GM23248 (cell line): ENCODE measurements around the gene KCNA5. TPM values are rescaled to one million over a fixed set of nuclear protein-coding genes. Genes with fewer than 3 reads are reported as not detected.

Experiments
- DNase-seq: peaks from one replicate; pipeline ENCODE4 v3.0.0-alpha.2; 2015
- H2AFZ ChIP-seq: fragments of 200-600 bp; sonication (generic); 2 replicates; pipeline ENCODE4 v1.6.1; 2016; ENCODE audit warnings: antibody characterized with exemption
- H3F3A ChIP-seq: fragments of 200-600 bp; sonication (generic); 2 replicates; pipeline ENCODE4 v1.6.1; 2016; ENCODE audit warnings: mild to moderate bottlenecking, antibody characterized with exemption, mixed run types; ENCODE audit not compliant: insufficient read depth
- H3K27ac ChIP-seq: fragments of 200-600 bp; sonication (generic); 2 replicates; pipeline ENCODE4 v1.5.1; 2016; ENCODE audit warnings: mild to moderate bottlenecking
- H3K27me3 ChIP-seq: fragments of 200-600 bp; sonication (generic); replicated peaks from 2 replicates; pipeline ENCODE4 v1.6.1; 2016; ENCODE audit warnings: mild to moderate bottlenecking; ENCODE audit not compliant: insufficient read depth
- H3K36me3 ChIP-seq: fragments of 200-600 bp; sonication (generic); 2 replicates; pipeline ENCODE4 v1.6.1; 2016; ENCODE audit warnings: low read depth, mild to moderate bottlenecking
- H3K4me1 ChIP-seq: fragments of 200-600 bp; sonication (generic); 2 replicates; pipeline ENCODE4 v1.6.1; 2016; ENCODE audit warnings: mild to moderate bottlenecking; ENCODE audit not compliant: insufficient read depth
- H3K4me2 ChIP-seq: fragments of 200-600 bp; sonication (generic); one replicate; pipeline ENCODE4 v1.6.1; 2016; ENCODE audit warnings: mild to moderate bottlenecking; ENCODE audit not compliant: unreplicated experiment
- H3K4me3 ChIP-seq: fragments of 200-600 bp; sonication (generic); 2 replicates; pipeline ENCODE4 v1.5.1; 2016; ENCODE audit warnings: mild to moderate bottlenecking
- H3K79me2 ChIP-seq: fragments of 200-600 bp; sonication (generic); 2 replicates; pipeline ENCODE4 v1.6.1; 2016; ENCODE audit warnings: mild to moderate bottlenecking; ENCODE audit not compliant: insufficient read depth
- H3K9ac ChIP-seq: fragments of 200-600 bp; sonication (generic); 2 replicates; pipeline ENCODE4 v1.6.1; 2016; ENCODE audit warnings: mild to moderate bottlenecking
- H3K9me2 ChIP-seq: fragments of 200-600 bp; sonication (generic); 2 replicates; pipeline ENCODE4 v1.6.1; 2016; ENCODE audit warnings: mixed run types, mild to moderate bottlenecking, moderate library complexity; ENCODE audit not compliant: insufficient read depth
- H3K9me3 ChIP-seq: fragments of 200-600 bp; sonication (generic); one replicate; pipeline ENCODE4 v1.6.1; 2017; ENCODE audit warnings: low read depth
- H4K20me1 ChIP-seq: fragments of 200-600 bp; sonication (generic); 2 replicates; pipeline ENCODE4 v1.6.0; 2016; ENCODE audit not compliant: insufficient read depth
- EZH2 ChIP-seq: fragments of 200-600 bp; sonication (generic); IDR thresholded peaks from 2 replicates; pipeline ENCODE4 v1.6.1; 2018; ENCODE audit warnings: antibody characterized with exemption, mild to moderate bottlenecking; ENCODE audit not compliant: insufficient read depth, poor library complexity, severe bottlenecking
- EZH2phosphoT487 ChIP-seq: fragments of 200-600 bp; sonication (generic); IDR thresholded peaks from 2 replicates; pipeline ENCODE4 v1.6.1; 2018; ENCODE audit warnings: antibody characterized with exemption, moderate library complexity, mild to moderate bottlenecking, low read depth; ENCODE audit not compliant: insufficient read depth
- WGBS, 2 experiments: methylation state at CpG; one replicate each; pipeline ENCODE4 v1.1.6; 2015 to 2017; ENCODE audit warnings: low lambda C conversion rate in 2 of 2, low coverage in 1 of 2; ENCODE audit errors: missing lambda C conversion rate in 2 of 2; 5-methylcytosine and 5-hydroxymethylcytosine counted together
- in situ Hi-C: fragments of 300-500 bp; cut with MboI; formaldehyde crosslinking; loops from 2 replicates; pipeline ENCODE4 v1.15.0; 2020
- polyA plus RNA-seq: library from polyadenylated mRNA; unstranded; fragments of >200 nt; fragmentation: Nextera tagmentation; extraction: Ambion mirVana; gene quantifications from 2 replicates; pipeline ENCODE4 v1.2.1, GENCODE V29; 2016
- total RNA-seq: library from RNA; depleted of rRNA; stranded (reverse); fragments of >200 nt; shearing (Covaris generic); gene quantifications from 2 replicates; pipeline ENCODE4 v1.2.3, GENCODE V29; 2014

Gene KCNA5
- total and polyA plus RNA-seq, 2 experiments from 2014 or later: not detected

DNA sequence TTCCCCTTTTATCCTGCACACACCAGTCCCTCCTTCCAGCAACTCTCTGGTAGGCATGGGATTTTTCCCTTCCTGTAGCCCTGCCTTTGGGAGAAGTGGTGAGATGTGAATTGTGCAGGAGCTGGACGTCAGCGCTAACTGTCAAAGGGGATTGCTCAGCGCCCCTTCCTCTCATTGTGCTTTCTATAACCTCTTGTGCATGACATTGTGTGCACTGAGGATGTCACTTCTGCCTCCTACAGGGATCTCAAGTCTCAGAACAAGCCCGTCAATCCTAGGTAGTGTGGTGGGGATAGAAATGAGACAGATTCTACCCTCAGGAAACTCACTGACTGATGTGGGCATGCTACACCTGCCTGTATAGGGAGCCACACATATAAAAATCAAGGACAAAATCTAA, 8.7 kb downstream of the KCNA5 start:
- Histone ChIP-seq H3K9me2 (no peaks in the 10 kb centered on the region), H3K36me3 (no peaks in the 10 kb centered on the region), H3K4me2 (no peak overlapping the region), H3F3A (no peaks in the 10 kb centered on the region), H3K27me3 (peaks cover 3% of the 10 kb centered on the region), H3K79me2 (no peaks in the 10 kb centered on the region), H3K27ac (no peak overlapping the region), H2AFZ (no peak overlapping the region), H3K4me3 (no peak overlapping the region), H3K9ac (no peak overlapping the region), H4K20me1 (no peaks in the 10 kb centered on the region), H3K4me1 (no peaks in the 10 kb centered on the region), H3K9me3 (no peaks in the 10 kb centered on the region)
- no peak for DNase-seq
- 70 to 71% methylated on average over 4 of the region's 4 CpGs for WGBS, 2 experiments
- in situ Hi-C loops: loop anchor here (25.0 kb wide), 1 partner anchor 110 kb away; no protein-coding TSS in a partner anchor
- TF ChIP-seq EZH2phosphoT487 (no peak), EZH2 (no peak)

DNA sequence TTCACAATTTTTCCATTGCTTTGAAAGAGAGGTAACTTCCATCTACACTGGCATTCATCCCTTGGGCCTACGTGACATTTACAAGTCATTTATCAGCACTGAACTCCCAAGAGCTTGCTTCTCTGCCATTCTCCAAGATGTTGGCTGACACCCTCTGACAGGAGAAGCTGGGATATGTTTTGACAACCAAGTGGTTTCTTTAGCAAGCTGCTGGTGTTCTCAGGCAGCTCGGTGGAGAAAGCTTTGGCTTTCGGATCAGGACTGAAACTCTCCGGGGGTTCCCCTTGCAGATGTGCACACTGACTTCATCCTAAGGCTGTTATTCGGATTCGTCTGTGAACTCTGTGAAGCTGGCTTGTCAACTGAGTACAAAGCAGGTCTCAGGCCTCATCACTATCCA, 15.7 kb downstream of the KCNA5 start:
- Histone ChIP-seq H3F3A (no peaks in the 10 kb centered on the region), H3K9ac (no peak overlapping the region), H3K27me3 (peaks cover 30% of the 10 kb centered on the region), H2AFZ (no peak overlapping the region), H3K4me3 (no peak overlapping the region), H3K4me1 (no peaks in the 10 kb centered on the region), H3K9me2 (no peaks in the 10 kb centered on the region), H3K4me2 (no peak overlapping the region), H4K20me1 (no peaks in the 10 kb centered on the region), H3K9me3 (no peaks in the 10 kb centered on the region), H3K27ac (no peak overlapping the region), H3K36me3 (no peaks in the 10 kb centered on the region), H3K79me2 (no peaks in the 10 kb centered on the region)
- in situ Hi-C loops: loop anchor here (25.0 kb wide), 1 partner anchor 103 kb away; no protein-coding TSS in a partner anchor
- TF ChIP-seq EZH2 (no peak), EZH2phosphoT487 (no peak)
- 1 to 2% methylated on average over 6 of the region's 6 CpGs for WGBS, 2 experiments
- no peak for DNase-seq

DNA sequence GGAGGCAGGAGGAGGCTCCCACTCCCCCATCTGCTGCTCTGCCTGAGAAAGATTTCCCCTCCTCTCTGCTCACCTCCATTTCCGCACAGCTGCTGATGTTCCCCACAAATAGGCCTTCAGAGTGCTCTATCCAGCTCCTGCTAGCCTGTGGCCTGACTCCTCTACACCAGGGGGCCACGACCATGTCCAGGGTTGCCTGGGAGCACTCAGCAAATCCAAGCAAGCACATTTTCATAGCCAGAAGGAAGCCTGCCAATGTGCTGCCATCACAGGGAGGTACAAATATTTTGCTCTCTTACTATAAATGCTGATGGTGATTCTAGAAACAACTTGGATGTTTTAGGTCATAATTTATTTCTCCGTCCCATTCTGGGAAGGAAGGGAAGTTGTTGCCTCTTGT, 17.3 kb downstream of the KCNA5 start:
- no peaks in the 10 kb centered on the region for H3K9me2 ChIP-seq
- no peaks in the 10 kb centered on the region for H3K4me1 ChIP-seq
- no peak for TF ChIP-seq EZH2
- TF ChIP-seq EZH2phosphoT487: no peak
- H3K27ac ChIP-seq: no peak overlapping the region
- in situ Hi-C loops: loop anchor here (25.0 kb wide), 1 partner anchor 101 kb away; no protein-coding TSS in a partner anchor
- no peaks in the 10 kb centered on the region for H3F3A ChIP-seq
- H3K79me2 ChIP-seq: no peaks in the 10 kb centered on the region
- WGBS, 2 experiments: 46 to 57% methylated on average over 3 of the region's 3 CpGs
- no peaks in the 10 kb centered on the region for H4K20me1 ChIP-seq
- no peaks in the 10 kb centered on the region for H3K36me3 ChIP-seq
- no peak overlapping the region for H2AFZ ChIP-seq
- no peak for DNase-seq
- H3K27me3 ChIP-seq: peaks cover 38% of the 10 kb centered on the region
- no peaks in the 10 kb centered on the region for H3K9me3 ChIP-seq
- no peak overlapping the region for H3K4me2 ChIP-seq
- no peak overlapping the region for H3K9ac ChIP-seq
- H3K4me3 ChIP-seq: no peak overlapping the region

DNA sequence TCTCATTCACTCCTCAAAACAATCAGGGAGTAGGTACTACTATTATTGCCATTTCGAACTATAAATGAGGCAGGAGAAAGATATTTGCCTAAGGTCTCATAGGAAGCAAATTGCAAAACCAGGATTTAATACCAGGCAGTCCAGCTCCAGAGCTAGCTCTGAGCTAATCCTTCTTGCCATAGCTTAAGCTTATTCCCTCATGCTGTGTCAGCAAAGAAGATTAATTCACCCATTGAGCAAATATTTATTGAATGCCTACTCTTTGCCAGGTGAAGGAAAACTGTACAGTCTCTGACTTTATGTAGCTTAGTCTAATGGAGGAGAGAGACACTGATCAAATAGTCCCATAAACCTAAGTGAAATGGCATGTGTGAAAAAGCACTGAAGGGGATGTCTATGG, 19.5 kb downstream of the KCNA5 start:
- H3K9me2 ChIP-seq: no peaks in the 10 kb centered on the region
- peaks cover 40% of the 10 kb centered on the region for H3K27me3 ChIP-seq
- no peak for DNase-seq
- no peak overlapping the region for H3K27ac ChIP-seq
- no peaks in the 10 kb centered on the region for H3F3A ChIP-seq
- no peaks in the 10 kb centered on the region for H3K4me1 ChIP-seq
- H3K4me3 ChIP-seq: no peak overlapping the region
- no peaks in the 10 kb centered on the region for H3K79me2 ChIP-seq
- in situ Hi-C loops: loop anchor here (25.0 kb wide), 1 partner anchor 99 kb away; no protein-coding TSS in a partner anchor
- H3K9ac ChIP-seq: no peak overlapping the region
- H3K4me2 ChIP-seq: no peak overlapping the region
- H2AFZ ChIP-seq: no peak overlapping the region
- no peaks in the 10 kb centered on the region for H3K9me3 ChIP-seq
- H3K36me3 ChIP-seq: no peaks in the 10 kb centered on the region
- no peaks in the 10 kb centered on the region for H4K20me1 ChIP-seq
- 21 to 26% methylated on average over 1 of the region's 1 CpG for WGBS, 2 experiments
- TF ChIP-seq EZH2: no peak
- TF ChIP-seq EZH2phosphoT487: no peak
